ENCODE data around the gene FHIT. TPM values are rescaled to one million over a fixed set of nuclear protein-coding genes. Genes with fewer than 3 reads are reported as not detected.
"Not testable (repeated sequence)": the region's sequence is repeated elsewhere in the genome, so short reads cannot be mapped to it uniquely, and the experiment has no call there.

Gene FHIT
- total and polyA plus RNA-seq, 7 donors = 2.4 to 10.2 (median 6.1) TPM

DNA sequence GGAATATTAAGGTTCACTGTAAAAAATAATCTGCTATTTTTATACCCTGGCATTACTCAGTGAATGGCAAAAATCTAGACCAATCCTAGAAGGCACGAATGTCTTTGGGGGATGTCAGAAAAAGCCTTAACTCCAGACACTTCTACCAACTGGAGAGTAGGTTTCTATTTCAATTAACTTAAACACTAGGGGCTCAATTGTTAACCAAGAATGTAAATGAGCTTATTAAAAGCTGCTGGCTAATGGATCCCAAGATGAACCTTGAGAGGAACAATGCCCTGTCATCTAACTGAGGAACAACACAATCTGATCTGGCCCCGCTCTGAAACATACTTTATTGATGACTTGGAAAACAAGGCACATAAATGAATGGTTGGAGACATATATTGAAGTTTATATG, 701.4 kb downstream of the FHIT start:
- no peak overlapping the region for H3K4me3 ChIP-seq
- DNase-seq = no peak
- H3K9me3 ChIP-seq = no peaks in the 10 kb centered on the region
- H3K27ac ChIP-seq = no peak overlapping the region
- H3K36me3 ChIP-seq = no peaks in the 10 kb centered on the region
- intact Hi-C loops (cut with DNase I) = no loop called here
- H3K27me3 ChIP-seq = peaks cover 0 to 5% (median 0%) of the 10 kb centered on the region in 3 donors
- TF ChIP-seq POLR2A (IDR thresholded peaks at IDR 0.05) (no peak), EP300 (IDR thresholded peaks at IDR 0.05) (no peak)
- H3K4me1 ChIP-seq = no peaks in the 10 kb centered on the region
- 90 to 95% methylated on average over 2 of the region's 2 CpGs for WGBS, 2 donors

DNA sequence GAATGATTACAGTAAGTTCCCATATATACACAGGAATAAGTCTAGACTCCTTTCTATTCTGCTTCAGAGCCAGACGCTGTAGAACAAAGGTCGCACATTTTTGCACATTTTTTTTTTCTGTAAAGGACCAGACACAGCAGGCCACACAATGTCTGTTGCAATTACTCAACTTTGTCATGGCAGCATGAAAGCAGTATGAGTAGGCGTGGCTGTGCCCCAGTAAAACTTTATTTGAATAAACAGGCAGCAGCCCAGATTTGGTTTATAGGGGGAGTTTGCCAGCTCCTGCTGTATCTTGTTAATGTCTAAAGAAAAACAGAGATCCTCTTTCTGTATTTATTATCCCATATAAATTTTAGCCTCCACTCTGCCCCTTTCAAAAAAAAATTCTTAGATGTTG, 708.3 kb downstream of the FHIT start:
- DNase-seq = peak; percentile 66
- Histone ChIP-seq H3K27ac (no peak overlapping the region), H3K4me1 (peaks cover 0 to 11% (median 9%) of the 10 kb centered on the region in 4 donors), H3K36me3 (no peaks in the 10 kb centered on the region), H3K4me3 (no peak overlapping the region), H3K27me3 (peaks cover 0 to 5% (median 0%) of the 10 kb centered on the region in 3 donors), H3K9me3 (no peaks in the 10 kb centered on the region)
- WGBS, 2 donors = 66 to 68% methylated on average over 3 of the region's 3 CpGs
- TF ChIP-seq CTCF (IDR thresholded peaks at IDR 0.05) (no peak), POLR2AphosphoS5 (IDR thresholded peaks at IDR 0.05) (peak in 2 of 4 donors; percentile 32 to 52), POLR2A (IDR thresholded peaks at IDR 0.05) (no peak), EP300 (IDR thresholded peaks at IDR 0.05) (no peak)
- intact Hi-C loops (cut with DNase I) = no loop called here

DNA sequence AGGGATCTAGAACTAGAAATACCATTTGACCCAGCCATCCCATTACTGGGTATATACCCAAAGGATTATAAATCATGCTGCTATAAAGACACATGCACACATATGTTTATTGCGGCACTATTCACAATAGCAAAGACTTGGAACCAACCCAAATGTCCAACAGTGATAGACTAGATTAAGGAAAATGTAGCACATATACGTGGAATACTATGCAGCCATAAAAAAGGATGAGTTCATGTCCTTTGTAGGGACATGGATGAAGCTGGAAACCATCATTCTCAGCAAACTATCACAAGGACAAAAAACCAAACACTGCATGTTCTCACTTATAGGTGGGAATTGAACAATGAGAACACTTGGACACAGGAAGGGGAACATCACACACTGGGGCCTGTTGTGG, 711.9 kb downstream of the FHIT start:
- H3K27ac ChIP-seq; H3K36me3 ChIP-seq; H3K4me3 ChIP-seq; H3K27me3 ChIP-seq; H3K9me3 ChIP-seq; intact Hi-C loops (cut with DNase I); DNase-seq: not testable (repeated sequence)
- 86 to 93% methylated on average over 2 of the region's 2 CpGs for WGBS, 2 donors
- H3K4me1 ChIP-seq = peaks cover 0 to 11% (median 9%) of the 10 kb centered on the region in 4 donors

GRCh38 chr3:60536420-60536819, 714.8 kb downstream of the FHIT start:
- intact Hi-C loops (cut with DNase I) = no loop called here
- H3K36me3 ChIP-seq = no peaks in the 10 kb centered on the region
- no peak overlapping the region for H3K4me3 ChIP-seq
- 78 to 81% methylated on average over 3 of the region's 3 CpGs for WGBS, 2 donors
- H3K27ac ChIP-seq = no peak overlapping the region
- TF ChIP-seq CTCF (IDR thresholded peaks at IDR 0.05) = no peak
- no peak for TF ChIP-seq POLR2A (IDR thresholded peaks at IDR 0.05)
- TF ChIP-seq EP300 (IDR thresholded peaks at IDR 0.05) = no peak
- TF ChIP-seq POLR2AphosphoS5 (IDR thresholded peaks at IDR 0.05) = no peak
- H3K27me3 ChIP-seq = no peaks in the 10 kb centered on the region
- no peak for DNase-seq
- H3K9me3 ChIP-seq = no peaks in the 10 kb centered on the region
- H3K4me1 ChIP-seq = no peaks in the 10 kb centered on the region

DNA sequence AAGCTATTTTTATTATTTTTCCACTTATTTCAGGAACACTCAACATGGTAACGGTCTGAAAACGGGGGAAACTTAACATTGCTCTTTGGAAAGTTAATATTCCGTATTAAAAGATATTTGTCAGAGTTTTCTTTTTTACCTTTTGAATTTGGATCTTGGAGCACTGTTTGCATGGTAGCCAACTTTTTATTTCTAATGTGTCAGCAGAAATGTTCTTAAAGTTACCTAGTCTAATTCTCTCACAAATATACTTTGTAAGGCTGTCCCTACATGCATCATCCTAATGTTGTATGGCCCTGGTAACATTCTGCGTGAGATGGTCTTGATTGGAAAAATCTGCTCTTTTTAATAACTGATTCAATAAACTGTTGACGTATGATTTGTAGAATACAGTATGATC, 719.5 kb downstream of the FHIT start:
- DNase-seq = no peak
- Histone ChIP-seq H3K9me3 (peaks cover 0 to 2% (median 0%) of the 10 kb centered on the region in 4 donors), H3K27me3 (no peaks in the 10 kb centered on the region), H3K27ac (no peak overlapping the region), H3K4me3 (no peak overlapping the region), H3K36me3 (no peaks in the 10 kb centered on the region), H3K4me1 (no peaks in the 10 kb centered on the region)
- intact Hi-C loops (cut with DNase I) = no loop called here
- TF ChIP-seq CTCF (IDR thresholded peaks at IDR 0.05) = no peak
- WGBS, 2 donors = 94 to 95% methylated on average over 5 of the region's 5 CpGs

- peaks cover 0 to 2% (median 0%) of the 10 kb centered on the region in 4 donors for H3K9me3 ChIP-seq
- H3K4me1 ChIP-seq = no peaks in the 10 kb centered on the region
- no peaks in the 10 kb centered on the region for H3K36me3 ChIP-seq
- H3K4me3 ChIP-seq = no peak overlapping the region
- DNase-seq = no peak
- H3K27ac ChIP-seq = no peak overlapping the region
- TF ChIP-seq CTCF (IDR thresholded peaks at IDR 0.05) = no peak
- TF ChIP-seq POLR2AphosphoS5 (IDR thresholded peaks at IDR 0.05) = no peak
- no peak for TF ChIP-seq EP300 (IDR thresholded peaks at IDR 0.05)
- no peak for TF ChIP-seq POLR2A (IDR thresholded peaks at IDR 0.05)
- WGBS, 2 donors = 79 to 89% methylated on average over 1 of the region's 1 CpG
- intact Hi-C loops (cut with DNase I) = no loop called here
- H3K27me3 ChIP-seq = no peaks in the 10 kb centered on the region
Measured at GRCh38 chr3:60528651-60529050, 722.6 kb downstream of the FHIT start.
